Suprapubic skin (tissue), 4 donors: ENCODE measurements around the gene OPN1MW. TPM values are rescaled to one million over a fixed set of nuclear protein-coding genes. Genes with fewer than 3 reads are reported as not detected.
"Not testable (repeated sequence)": the region's sequence is repeated elsewhere in the genome, so short reads cannot be mapped to it uniquely, and the experiment has no call there.

Source experiments
- DNase-seq, 2 donors: peaks; one replicate each; pipeline ENCODE4 v3.0.0-alpha.2; 2019; ENCODE audit warnings: low spot score in 2 of 2
- H3K27ac ChIP-seq: fragments of 200-600 bp; sonication (generic); one replicate; pipeline ENCODE4 v1.5.1; 2019
- H3K27me3 ChIP-seq: fragments of 200-600 bp; sonication (generic); one replicate; pipeline ENCODE4 v1.5.1; 2019
- H3K36me3 ChIP-seq: fragments of 200-600 bp; sonication (generic); one replicate; pipeline ENCODE4 v1.5.1; 2019
- H3K4me1 ChIP-seq: fragments of 200-600 bp; sonication (generic); one replicate; pipeline ENCODE4 v1.5.1; 2019
- H3K4me3 ChIP-seq: fragments of 200-600 bp; sonication (generic); one replicate; pipeline ENCODE4 v1.5.1; 2019; ENCODE audit warnings: mild to moderate bottlenecking
- H3K9me3 ChIP-seq: fragments of 200-600 bp; sonication (generic); one replicate; pipeline ENCODE4 v1.5.1; 2019
- WGBS: methylation state at CpG from one replicate; pipeline ENCODE4 v1.1.5; 2018; 5-methylcytosine and 5-hydroxymethylcytosine counted together
- total RNA-seq, 4 donors: library from RNA; depleted of rRNA; stranded (reverse); fragments of >200 nt; gene quantifications; one replicate each; pipeline ENCODE4 v1.1.0, GENCODE V29; 2016

OPN1MW gene
- total RNA-seq, 4 donors from 2014 or later: not detected

GRCh38 chrX:154239982-154240503, 57.6 kb downstream of the OPN1MW start:
- not testable (repeated sequence) for H3K36me3 ChIP-seq, H3K9me3 ChIP-seq, H3K27ac ChIP-seq, H3K4me3 ChIP-seq, H3K27me3 ChIP-seq, H3K4me1 ChIP-seq
- DNase-seq: peak in 1 of 2 donors; percentile 54
- WGBS: 84% methylated on average over 7 of the region's 8 CpGs

Other genes with a start within 250 kb of the OPN1MW start
- 10 to 100 TPM; 58.5 to 97.2 (median 73.0) TPM for gene NAA10, start 247.6 kb upstream of the OPN1MW start, total RNA-seq
- 1 to 10 TPM; 1.7 to 9.9 (median 4.6) TPM for gene RENBP, start 238.0 kb upstream of the OPN1MW start, total RNA-seq
- gene HCFC1, start 210.8 kb upstream of the OPN1MW start, total RNA-seq: 10 to 100 TPM; 51.9 to 72.2 (median 55.3) TPM
- gene TMEM187, start 209.8 kb upstream of the OPN1MW start, total RNA-seq: 10 to 100 TPM in 1 of 4 donors, 1 to 10 TPM in 3; 7.8 to 10.7 (median 8.6) TPM
- gene IRAK1, start 162.7 kb upstream of the OPN1MW start, total RNA-seq: 10 to 100 TPM; 51.3 to 61.5 (median 58.3) TPM
- 10 to 100 TPM; 19.7 to 76.0 (median 33.9) TPM for gene MECP2, start 84.9 kb upstream of the OPN1MW start, total RNA-seq
- gene OPN1LW, start 38.4 kb upstream of the OPN1MW start, total RNA-seq: not detected
- gene OPN1MW2, start 37.2 kb downstream of the OPN1MW start, total RNA-seq: not detected
- not detected for gene OPN1MW3, start 75.0 kb downstream of the OPN1MW start, total RNA-seq
- gene TEX28, start 112.5 kb downstream of the OPN1MW start, total RNA-seq: 1 to 10 TPM in 1 of 4 donors, not detected in 3; 3.3 TPM
- gene TKTL1, start 113.2 kb downstream of the OPN1MW start, total RNA-seq: under 1 TPM in 3 of 4 donors, not detected in 1; 0.24 to 0.51 (median 0.34) TPM
- 100 to 1,000 TPM; 374 to 402 (median 386) TPM for gene FLNA, start 192.0 kb downstream of the OPN1MW start, total RNA-seq
- 10 to 100 TPM; 34.4 to 57.0 (median 53.0) TPM for gene EMD, start 196.7 kb downstream of the OPN1MW start, total RNA-seq
- 1,000 to 10,000 TPM; 3,684 to 7,390 (median 6,600) TPM for gene RPL10, start 215.8 kb downstream of the OPN1MW start, total RNA-seq
- gene DNASE1L1, start 226.7 kb downstream of the OPN1MW start, total RNA-seq: 10 to 100 TPM; 14.6 to 30.7 (median 21.2) TPM
- 100 to 1,000 TPM in 1 of 4 donors, 10 to 100 TPM in 3; 37.7 to 122 (median 47.8) TPM for gene TAFAZZIN, start 228.9 kb downstream of the OPN1MW start, total RNA-seq
- 10 to 100 TPM; 47.0 to 64.4 (median 60.0) TPM for gene ATP6AP1, start 246.1 kb downstream of the OPN1MW start, total RNA-seq